PC-3 (cell line): ENCODE results near the gene VMO1. TPM values are rescaled to one million over a fixed set of nuclear protein-coding genes. Genes with fewer than 3 reads are reported as not detected.
A peak's percentile ranks its signal among the peaks of the same experiment; 100 is the strongest.

Source experiments
- ATAC-seq: fragments of 200-7000 bp; cut with Tn5 transposase; 2 replicates; pipeline ENCODE4 v1.9.1; 2020; ENCODE audit warnings: mild to moderate bottlenecking, moderate library complexity
- BruUV-seq: library from RNA; stranded (reverse); fragments of 400-500 nt; replicated peaks from 2 replicates; lab custom pipeline; 2021; lab: Mats Ljungman, UMichigan
- CTCF ChIA-PET: fragments of 300-600 bp; sonication (Branson Sonifier 250); formaldehyde crosslinking; loops from one replicate; lab custom pipeline; 2022; ENCODE audit warnings: antibody characterized with exemption; lab: Charles Lee
- POLR2A ChIA-PET: fragments of 300-600 bp; sonication (Branson Sonifier 250); formaldehyde crosslinking; loops from one replicate; lab custom pipeline; 2022; ENCODE audit warnings: antibody characterized with exemption; ENCODE audit not compliant: unreplicated experiment; lab: Charles Lee
- DNase-seq: peaks from one replicate; pipeline ENCODE4 v3.0.0-alpha.2; 2015
- H2AFZ ChIP-seq: fragments of 300-600 bp; sonication (generic); 2 replicates; pipeline ENCODE4 v1.6.0; 2016; ENCODE audit warnings: antibody characterized with exemption, low read length
- H3F3A ChIP-seq: fragments of 300-600 bp; sonication (generic); one replicate; pipeline ENCODE4 v1.6.0; 2017; ENCODE audit warnings: antibody characterized with exemption, low read length, control low read depth, mild to moderate bottlenecking; ENCODE audit not compliant: unreplicated experiment
- H3K27ac ChIP-seq: fragments of 300-600 bp; sonication (generic); 2 replicates; pipeline ENCODE4 v1.5.1; 2016; ENCODE audit warnings: mild to moderate bottlenecking, low read length
- H3K27me3 ChIP-seq: fragments of 300-600 bp; sonication (generic); 2 replicates; pipeline ENCODE4 v1.6.1; 2016; ENCODE audit warnings: low read length, mixed read lengths
- H3K36me3 ChIP-seq: fragments of 300-600 bp; sonication (generic); 2 replicates; pipeline ENCODE4 v1.6.1; 2016; ENCODE audit warnings: low read depth, mixed run types, low read length, mixed read lengths
- H3K4me1 ChIP-seq: fragments of 300-600 bp; sonication (generic); 2 replicates; pipeline ENCODE4 v1.5.1; 2016; ENCODE audit warnings: low read length; ENCODE audit not compliant: insufficient read depth
- H3K4me2 ChIP-seq: fragments of 300-600 bp; sonication (generic); 2 replicates; pipeline ENCODE4 v1.6.0; 2016; ENCODE audit warnings: low read length
- H3K4me3 ChIP-seq: fragments of 300-600 bp; sonication (generic); 2 replicates; pipeline ENCODE4 v1.5.1; 2016; ENCODE audit warnings: mild to moderate bottlenecking, low read length, mixed read lengths
- H3K79me2 ChIP-seq: fragments of 300-600 bp; sonication (generic); 2 replicates; pipeline ENCODE4 v1.6.1; 2017; ENCODE audit warnings: low read length, mixed read lengths
- H3K9ac ChIP-seq: fragments of 300-600 bp; sonication (generic); 2 replicates; pipeline ENCODE4 v1.6.0; 2016; ENCODE audit warnings: mild to moderate bottlenecking, low read length
- H3K9me2 ChIP-seq: fragments of 300-600 bp; sonication (generic); replicated peaks from 2 replicates; pipeline ENCODE4 v1.6.1; 2016; ENCODE audit warnings: mixed run types, low read length, mixed read lengths
- H3K9me3 ChIP-seq: fragments of 300-600 bp; sonication (generic); 2 replicates; pipeline ENCODE4 v1.6.1; 2016; ENCODE audit warnings: low read length, mixed read lengths
- H4K20me1 ChIP-seq: fragments of 300-600 bp; sonication (generic); 2 replicates; pipeline ENCODE4 v1.6.1; 2016; ENCODE audit warnings: low read length, mixed read lengths
- EZH2 ChIP-seq: fragments of 300-600 bp; sonication (generic); IDR thresholded peaks from one replicate; pipeline ENCODE4 v1.6.1; 2017; ENCODE audit warnings: antibody characterized with exemption, mild to moderate bottlenecking, low read length; ENCODE audit not compliant: unreplicated experiment
- EZH2phosphoT487 ChIP-seq: fragments of 300-600 bp; sonication (generic); IDR thresholded peaks from 2 replicates; pipeline ENCODE4 v1.6.1; 2018; ENCODE audit warnings: mild to moderate bottlenecking, antibody characterized with exemption, low read length, borderline replicate concordance
- intact Hi-C: fragments of 100-400 bp; cut with micrococcal nuclease; formaldehyde crosslinking; loops from 2 replicates; pipeline ENCODE4 v1.9.0; 2023
- total RNA-seq: library from RNA; depleted of rRNA; stranded (reverse); fragments of >200 nt; gene quantifications from 2 replicates; pipeline ENCODE4 v1.2.3, GENCODE V29; 2014
- TF ChIP-seq, protein P1 (sequence below): fragments of 300-600 bp; sonication (generic); conservative IDR thresholded peaks from 2 replicates; pipeline ENCODE4 v1.5.1; 2017; ENCODE audit warnings: antibody characterized with exemption, low read depth, mild to moderate bottlenecking, low read length

The VMO1 gene
- total RNA-seq, 1 experiment from 2014 or later = 1.2 TPM

DNA sequence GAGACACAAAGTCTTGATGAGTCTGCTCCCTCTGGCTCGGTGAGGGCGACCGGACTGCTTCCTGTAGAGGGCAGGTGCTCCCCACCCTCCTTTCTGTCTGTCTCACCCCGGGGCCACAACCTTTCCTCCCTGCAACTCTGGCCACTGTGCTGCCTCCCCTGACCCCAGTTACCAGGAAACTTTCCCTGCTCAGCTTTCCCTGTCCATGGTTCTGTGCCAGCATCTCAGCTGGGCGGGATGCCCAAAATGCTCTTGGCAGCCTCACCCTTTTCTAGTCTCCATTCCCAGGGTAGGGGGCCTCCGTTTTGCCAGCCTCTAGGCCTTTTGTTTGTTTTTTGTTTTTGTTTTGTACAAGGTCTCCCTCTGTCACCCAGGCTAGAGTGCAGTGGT lies 22.2 kb upstream of the VMO1 start:
- Histone ChIP-seq H3K27ac (no peak overlapping the region), H3K36me3 (no peaks in the 10 kb centered on the region), H2AFZ (no peak overlapping the region), H3K79me2 (no peaks in the 10 kb centered on the region), H3K9ac (no peak overlapping the region), H3K9me3 (no peaks in the 10 kb centered on the region), H3F3A (no peaks in the 10 kb centered on the region), H3K4me1 (peaks cover 9% of the 10 kb centered on the region), H3K4me2 (peak overlapping the region; percentile 88; the same call in 1 of the 2 replicates), H3K9me2 (no peaks in the 10 kb centered on the region), H4K20me1 (no peaks in the 10 kb centered on the region), H3K4me3 (peak overlapping the region; percentile 78), H3K27me3 (no peaks in the 10 kb centered on the region)
- CTCF ChIA-PET = no interaction called here
- POLR2A ChIA-PET = interaction anchor here (0.5 kb wide), 1 partner anchor 1300 kb away, joined by 9 read pairs; no protein-coding TSS in a partner anchor
- intact Hi-C loops = no loop called here
- DNase-seq = no peak
- ATAC-seq = no peak
- TF ChIP-seq, protein P1, sequence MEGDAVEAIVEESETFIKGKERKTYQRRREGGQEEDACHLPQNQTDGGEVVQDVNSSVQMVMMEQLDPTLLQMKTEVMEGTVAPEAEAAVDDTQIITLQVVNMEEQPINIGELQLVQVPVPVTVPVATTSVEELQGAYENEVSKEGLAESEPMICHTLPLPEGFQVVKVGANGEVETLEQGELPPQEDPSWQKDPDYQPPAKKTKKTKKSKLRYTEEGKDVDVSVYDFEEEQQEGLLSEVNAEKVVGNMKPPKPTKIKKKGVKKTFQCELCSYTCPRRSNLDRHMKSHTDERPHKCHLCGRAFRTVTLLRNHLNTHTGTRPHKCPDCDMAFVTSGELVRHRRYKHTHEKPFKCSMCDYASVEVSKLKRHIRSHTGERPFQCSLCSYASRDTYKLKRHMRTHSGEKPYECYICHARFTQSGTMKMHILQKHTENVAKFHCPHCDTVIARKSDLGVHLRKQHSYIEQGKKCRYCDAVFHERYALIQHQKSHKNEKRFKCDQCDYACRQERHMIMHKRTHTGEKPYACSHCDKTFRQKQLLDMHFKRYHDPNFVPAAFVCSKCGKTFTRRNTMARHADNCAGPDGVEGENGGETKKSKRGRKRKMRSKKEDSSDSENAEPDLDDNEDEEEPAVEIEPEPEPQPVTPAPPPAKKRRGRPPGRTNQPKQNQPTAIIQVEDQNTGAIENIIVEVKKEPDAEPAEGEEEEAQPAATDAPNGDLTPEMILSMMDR = no peak
- TF ChIP-seq EZH2 (no peak), EZH2phosphoT487 (no peak)
- no TSS peak for BruUV-seq

DNA sequence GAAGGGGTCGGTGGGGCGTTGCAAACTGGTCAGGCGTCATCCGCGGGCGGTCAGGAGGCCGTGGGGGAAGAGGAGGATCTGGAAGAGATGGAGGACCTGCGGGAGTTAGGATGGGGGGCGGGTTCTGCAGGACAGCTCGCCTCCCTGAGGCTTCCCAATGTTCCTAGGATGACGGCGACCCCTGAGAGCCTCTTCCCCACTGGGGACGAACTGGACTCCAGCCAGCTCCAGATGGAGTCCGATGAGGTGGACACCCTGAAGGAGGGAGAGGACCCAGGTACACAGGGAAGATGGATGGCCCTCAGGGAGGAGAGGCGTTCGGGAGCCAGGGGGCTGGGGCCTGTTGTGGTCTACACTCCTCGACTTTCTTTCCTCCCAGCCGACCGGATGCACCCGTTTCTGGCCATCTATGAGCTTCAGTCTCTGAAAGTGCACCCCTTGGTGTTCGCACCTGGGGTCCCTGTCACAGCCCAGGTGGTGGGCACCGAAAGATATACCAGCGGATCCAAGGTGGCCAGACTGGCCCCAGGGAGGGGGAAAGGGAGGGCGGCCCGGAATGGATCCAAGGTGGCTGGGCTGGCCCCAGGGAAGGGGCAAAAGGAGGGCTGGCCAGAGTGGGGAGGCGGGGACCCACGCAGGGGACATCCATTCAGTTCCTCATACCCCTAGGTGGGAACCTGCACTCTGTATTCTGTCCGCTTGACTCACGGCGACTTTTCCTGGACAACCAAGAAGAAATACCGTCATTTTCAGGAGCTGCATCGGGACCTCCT lies 21.6 kb upstream of the VMO1 start:
- BruUV-seq = TSS peak; percentile 65
- Histone ChIP-seq H3F3A (no peaks in the 10 kb centered on the region), H3K36me3 (no peaks in the 10 kb centered on the region), H3K9ac (no peak overlapping the region; the same call in 1 of the 2 replicates), H3K4me2 (peak overlapping the region; percentile 88), H3K79me2 (no peaks in the 10 kb centered on the region), H4K20me1 (no peaks in the 10 kb centered on the region), H3K4me3 (peak overlapping the region; percentile 78), H2AFZ (no peak overlapping the region), H3K4me1 (peaks cover 9% of the 10 kb centered on the region), H3K27ac (no peak overlapping the region), H3K9me3 (no peaks in the 10 kb centered on the region), H3K27me3 (no peaks in the 10 kb centered on the region), H3K9me2 (no peaks in the 10 kb centered on the region)
- ATAC-seq (no peak; the same call in 1 of the 2 replicates), DNase-seq (no peak)
- POLR2A ChIA-PET = interaction anchor here (0.5 kb wide), 1 partner anchor 1299 kb away, joined by 9 read pairs; no protein-coding TSS in a partner anchor
- CTCF ChIA-PET = no interaction called here
- TF ChIP-seq EZH2phosphoT487 (no peak), EZH2 (no peak)
- TF ChIP-seq, protein P1 = no peak
- intact Hi-C loops = loop anchor here (1.0 kb wide), 1 partner anchor 26 kb away; the partner anchor contains the start of gene MINK1
